Heart left ventricle (tissue), 13 donors: ENCODE results near the gene ARHGAP33.
A peak's percentile ranks its signal among the peaks of the same experiment; 100 is the strongest.

ENCODE experiments used
- CTCF ChIP-seq, 12 donors: fragments of 200-600 bp; sonication (generic) in 4 of 12; IDR thresholded peaks; one replicate each; pipeline versions ENCODE4 v1.5.0 to v1.8.0; 2018 to 2022; ENCODE audit warnings: antibody characterized with exemption in 12 of 12, mild to moderate bottlenecking in 5 of 12
- POLR2A ChIP-seq, 2 donors: fragments of 450-650 bp; IDR thresholded peaks; one replicate each; pipeline ENCODE4 v1.6.1; 2017; ENCODE audit warnings: antibody characterized with exemption in 2 of 2, mild to moderate bottlenecking in 2 of 2, moderate library complexity in 2 of 2
- donor health status: ischemic (EF 13 %, LVEDD 7.1; RV severe dilation, severe dysfunction).
- donor health status: DM: no; HTN: yes; CAD: no.
- donor health status: DM: no; HTN: no; CAD: no.
- donor health status: ischemic (EF 25% LVEDD 6.9; RV normal size, moderate dysfunction).
- donor health status: ischemic (EF 25% LVEDD 5.7; RV mildly dilated, moderate dysfunction).
- donor health status: ischemic (EF 35%, LVEDD 5.7; RV mildly dilated, moderate dysfunction).
- donor health status: nonischemic (EF 11% LVEDD 7.7; RV severe dilation, severe dysfunction).
- donor health status: DM: yes; HTN: yes; CAD: no.
- donor health status: PGD.
- donor health status: ischemic (EF 29% LVEDD 5.4; RV normal size, mild dysfunction).
- donor health status: nonischemic (EF 23%, LVEDD 6.1; RV moderate dilation, normal function).

- TF ChIP-seq CTCF (IDR thresholded peaks at IDR 0.05) (no peak), POLR2A (IDR thresholded peaks at IDR 0.05) (peak in 1 of 2 donors; percentile 63)
These were observed 17.4 kb upstream of the ARHGAP33 start, which contains the start of gene PROSER3 for GRCh38 chr19:35757749-35758608.
